Measurements from ENCODE around the gene KIAA1671.
A peak's percentile ranks its signal among the peaks of the same experiment; 100 is the strongest.

KIAA1671 gene

DNA sequence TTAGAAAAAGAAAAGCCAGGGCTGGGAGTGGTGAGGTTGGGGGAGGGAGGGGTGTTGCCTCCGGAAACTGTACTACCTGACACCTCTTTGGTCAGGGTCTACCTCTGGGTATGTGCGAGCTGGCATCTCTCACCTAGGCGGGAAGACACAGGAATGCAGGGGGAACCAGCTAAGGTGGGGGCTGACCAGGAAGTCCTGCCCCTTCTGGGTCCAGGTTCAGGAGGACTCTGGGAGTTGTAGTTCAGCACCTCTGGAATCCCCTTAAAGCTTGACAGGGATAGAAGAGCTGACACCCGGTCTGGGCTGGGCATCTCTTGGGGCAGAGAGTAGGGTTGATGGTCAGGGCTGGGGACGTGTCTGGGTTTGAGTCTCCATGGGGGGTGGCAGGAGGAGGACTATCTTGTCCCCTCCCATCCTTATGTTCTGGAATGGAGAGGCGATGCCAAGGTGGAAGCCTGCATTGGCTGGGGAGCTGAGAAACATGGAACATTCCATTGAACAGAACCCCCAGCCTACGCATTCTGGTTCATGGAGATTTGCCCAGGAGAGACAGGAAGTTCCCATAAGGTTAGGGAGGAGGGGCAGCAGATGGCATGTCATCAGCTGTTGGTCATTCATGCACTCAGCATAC is 2.1 kb upstream of the KIAA1671 start:
- peak; percentile 69 to 87 for DNase-seq (ENCODE audit: low read depth in 2 of 2)
- H3K4me3 ChIP-seq (replicated peaks in 1 of 2; ENCODE audit: low read depth in 2 of 2, low read length in 2 of 2) = no peak overlapping the region
- no peak for TF ChIP-seq CTCF (IDR thresholded peaks at IDR 0.05; ENCODE audit: low read depth, low read length)

DNA sequence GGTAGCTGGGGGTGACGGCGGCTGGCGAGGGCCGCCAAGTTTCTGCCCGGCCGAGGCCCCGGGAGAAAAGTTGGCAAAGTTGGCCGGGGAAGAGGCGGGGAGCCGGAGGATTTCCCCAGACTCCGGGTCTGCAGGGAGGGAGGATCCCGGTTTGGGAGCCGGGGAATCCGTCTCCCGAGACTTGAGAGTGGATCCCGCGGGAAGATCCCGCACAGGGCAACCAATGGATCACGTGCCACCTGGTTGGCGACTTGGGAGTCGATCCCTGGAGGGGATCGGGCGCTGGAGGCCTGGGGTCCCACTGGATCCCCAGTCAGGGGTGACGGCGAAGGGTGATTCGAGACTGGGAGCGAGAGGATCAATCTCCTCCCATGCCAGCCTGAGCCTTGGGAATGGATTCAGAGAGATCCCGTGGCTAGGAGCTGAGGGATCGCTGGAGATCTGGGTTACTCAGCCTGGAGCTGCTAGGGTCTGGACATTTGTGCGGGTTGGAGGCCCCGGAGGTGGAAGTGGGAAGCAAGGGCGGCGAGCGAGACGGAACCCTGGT is 394 bp downstream of the KIAA1671 start:
- peak; percentile 61 to 66 for DNase-seq (ENCODE audit: low read depth in 2 of 2)
- peak overlapping the region; percentile 57 to 72 for H3K4me3 ChIP-seq (replicated peaks in 1 of 2; ENCODE audit: low read depth in 2 of 2, low read length in 2 of 2)
- TF ChIP-seq CTCF (IDR thresholded peaks at IDR 0.05; ENCODE audit: low read depth, low read length) = no peak

GRCh38 chr22:24953384-24954113 is 1.0 kb downstream of the KIAA1671 start:
- H3K4me3 ChIP-seq (replicated peaks in 1 of 2; ENCODE audit: low read depth in 2 of 2, low read length in 2 of 2) = peak overlapping the region; percentile 57 to 72
- DNase-seq (ENCODE audit: low read depth in 2 of 2) = no peak

GRCh38 chr22:24954114-24954463 is 1.6 kb downstream of the KIAA1671 start:
- no peak for DNase-seq (ENCODE audit: low read depth in 2 of 2)
- peak overlapping the region in 1 of 2 donors; percentile 57 for H3K4me3 ChIP-seq (replicated peaks in 1 of 2; ENCODE audit: low read depth in 2 of 2, low read length in 2 of 2)
- no peak for TF ChIP-seq CTCF (IDR thresholded peaks at IDR 0.05; ENCODE audit: low read depth, low read length)

More at GRCh38 chr22:24953384-24954113, 1.0 kb downstream of the KIAA1671 start:
- no peak for TF ChIP-seq CTCF (IDR thresholded peaks at IDR 0.05; ENCODE audit: low read depth, low read length)

DNA sequence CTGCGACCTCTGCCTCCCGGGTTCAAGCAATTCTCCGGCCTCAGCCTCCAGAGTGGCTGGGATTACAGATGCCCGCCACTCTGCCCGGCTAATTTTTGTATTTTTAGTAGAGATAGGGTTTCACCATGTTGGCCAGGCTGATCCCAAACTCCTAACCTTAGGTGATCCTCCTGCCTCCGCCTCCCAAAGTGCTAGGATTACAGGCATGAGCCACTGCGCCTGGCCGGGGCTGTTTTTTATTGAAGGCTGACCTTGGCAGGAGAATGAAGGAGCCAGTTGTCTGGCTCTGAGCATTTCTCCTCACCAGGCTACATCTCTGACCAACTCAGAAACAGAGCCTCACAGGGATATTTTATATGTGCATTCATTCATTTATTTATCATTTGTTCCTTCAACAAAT is 2.3 kb downstream of the KIAA1671 start:
- no peak overlapping the region for H3K4me3 ChIP-seq (replicated peaks in 1 of 2; ENCODE audit: low read depth in 2 of 2, low read length in 2 of 2)
- no peak for DNase-seq (ENCODE audit: low read depth in 2 of 2)
- no peak for TF ChIP-seq CTCF (IDR thresholded peaks at IDR 0.05; ENCODE audit: low read depth, low read length)

DNA sequence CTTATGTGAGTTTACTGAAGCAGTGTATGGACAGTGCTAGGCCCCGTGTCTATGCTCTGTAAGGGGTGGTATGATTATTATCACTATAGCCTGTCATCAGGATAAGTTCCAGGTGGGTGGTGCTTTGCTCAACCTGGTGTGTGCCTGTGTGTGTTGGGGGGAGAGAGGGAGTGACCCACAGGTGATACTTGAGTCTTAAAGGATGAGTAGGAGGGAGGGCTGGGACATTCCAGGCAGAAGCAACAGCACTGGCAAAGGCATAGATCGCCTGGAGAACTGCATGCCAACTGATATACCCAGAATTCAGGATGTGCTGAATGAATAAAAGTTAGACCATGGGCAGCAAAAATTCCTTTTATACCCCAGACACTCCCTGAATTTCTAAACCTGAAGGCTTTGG is 4.5 kb downstream of the KIAA1671 start:
- DNase-seq (ENCODE audit: low read depth in 2 of 2) = no peak
- H3K4me3 ChIP-seq (replicated peaks in 1 of 2; ENCODE audit: low read depth in 2 of 2, low read length in 2 of 2) = no peak overlapping the region
- no peak for TF ChIP-seq CTCF (IDR thresholded peaks at IDR 0.05; ENCODE audit: low read depth, low read length)
